ENCODE data around the gene CEP350.

CEP350 gene

GRCh38 chr1:180157576-180158057 lies 203.0 kb downstream of the CEP350 start:
- no peak for DNase-seq (ENCODE audit: low read depth)

GRCh38 chr1:180158149-180159147 lies 203.8 kb downstream of the CEP350 start:
- DNase-seq (ENCODE audit: low read depth) = no peak

- DNase-seq (ENCODE audit: low read depth) = no peak
These were observed 205.7 kb downstream of the CEP350 start for GRCh38 chr1:180160357-180160756.

GRCh38 chr1:180163041-180163440 lies 208.4 kb downstream of the CEP350 start:
- no peak for DNase-seq (ENCODE audit: low read depth)

All from amniotic epithelial cell (primary cell).